Ishikawa (cell line): ENCODE measurements around the gene DGKK.

Experiments used
- CEBPB ChIP-seq: IDR thresholded peaks from 2 replicates; pipeline ENCODE4 v1.6.1; 2012
- CREB1 ChIP-seq: IDR thresholded peaks from 2 replicates; pipeline ENCODE4 v1.6.1; 2012; ENCODE audit warnings: low read depth
- EGR1 ChIP-seq: IDR thresholded peaks from 2 replicates; pipeline ENCODE4 v1.6.1; 2012
- EP300 ChIP-seq: IDR thresholded peaks from 2 replicates; pipeline ENCODE4 v1.6.1; 2012; ENCODE audit warnings: borderline replicate concordance
- FOXM1 ChIP-seq: IDR thresholded peaks from 2 replicates; pipeline ENCODE4 v1.6.1; 2012; ENCODE audit warnings: low read depth, borderline replicate concordance
- NFIC ChIP-seq: IDR thresholded peaks from 2 replicates; pipeline ENCODE4 v1.6.1; 2012
- RAD21 ChIP-seq: IDR thresholded peaks from 2 replicates; pipeline ENCODE4 v1.6.1; 2012; ENCODE audit warnings: low read depth
- TAF1 ChIP-seq: IDR thresholded peaks from 2 replicates; pipeline ENCODE4 v1.6.1; 2012; ENCODE audit warnings: low read depth, mild to moderate bottlenecking
- TCF12 ChIP-seq: IDR thresholded peaks from 2 replicates; pipeline ENCODE4 v1.6.1; 2012; ENCODE audit warnings: low read depth
- TEAD4 ChIP-seq: IDR thresholded peaks from 2 replicates; pipeline ENCODE4 v1.6.1; 2012
- USF1 ChIP-seq: IDR thresholded peaks from 2 replicates; pipeline ENCODE4 v1.6.1; 2012
- YY1 ChIP-seq: IDR thresholded peaks from 2 replicates; pipeline ENCODE4 v1.6.1; 2012; ENCODE audit warnings: low read depth
- ZBTB7A ChIP-seq: IDR thresholded peaks from 2 replicates; pipeline ENCODE4 v1.6.1; 2012; ENCODE audit warnings: low read depth
- TF ChIP-seq, protein P1 (sequence below): IDR thresholded peaks from 2 replicates; pipeline ENCODE4 v1.6.1; 2012; ENCODE audit warnings: low read depth, mild to moderate bottlenecking
- TF ChIP-seq, protein P2 (sequence below): IDR thresholded peaks from 2 replicates; pipeline ENCODE4 v1.6.1; 2012

The DGKK gene

DNA sequence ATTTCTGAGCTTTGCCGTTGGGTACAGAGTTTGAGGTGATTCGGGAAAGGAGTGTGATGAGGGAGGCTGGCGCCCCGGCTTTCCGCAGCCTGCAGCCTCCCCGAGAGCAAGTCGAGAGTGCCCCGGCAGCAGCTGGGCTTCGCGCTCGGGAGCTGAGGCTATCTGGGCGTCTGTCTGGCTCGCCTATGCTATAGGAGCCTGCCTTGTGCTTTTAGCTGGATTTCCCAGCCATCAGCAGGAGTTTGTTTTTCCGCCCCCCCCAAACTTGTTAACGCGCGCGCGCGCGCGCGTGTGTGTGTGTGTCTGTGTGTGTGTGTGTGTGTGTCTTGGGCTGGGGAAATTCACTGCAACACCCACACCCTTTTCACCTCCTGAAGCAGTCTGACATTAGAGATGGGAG, 765 bp upstream of the DGKK start:
- TF ChIP-seq TAF1 (no peak), YY1 (no peak), TEAD4 (no peak), NFIC (no peak), FOXM1 (no peak), USF1 (no peak), EGR1 (no peak), CREB1 (no peak), ZBTB7A (no peak), EP300 (no peak), RAD21 (no peak), TCF12 (no peak), CEBPB (no peak)
- TF ChIP-seq, protein P1, sequence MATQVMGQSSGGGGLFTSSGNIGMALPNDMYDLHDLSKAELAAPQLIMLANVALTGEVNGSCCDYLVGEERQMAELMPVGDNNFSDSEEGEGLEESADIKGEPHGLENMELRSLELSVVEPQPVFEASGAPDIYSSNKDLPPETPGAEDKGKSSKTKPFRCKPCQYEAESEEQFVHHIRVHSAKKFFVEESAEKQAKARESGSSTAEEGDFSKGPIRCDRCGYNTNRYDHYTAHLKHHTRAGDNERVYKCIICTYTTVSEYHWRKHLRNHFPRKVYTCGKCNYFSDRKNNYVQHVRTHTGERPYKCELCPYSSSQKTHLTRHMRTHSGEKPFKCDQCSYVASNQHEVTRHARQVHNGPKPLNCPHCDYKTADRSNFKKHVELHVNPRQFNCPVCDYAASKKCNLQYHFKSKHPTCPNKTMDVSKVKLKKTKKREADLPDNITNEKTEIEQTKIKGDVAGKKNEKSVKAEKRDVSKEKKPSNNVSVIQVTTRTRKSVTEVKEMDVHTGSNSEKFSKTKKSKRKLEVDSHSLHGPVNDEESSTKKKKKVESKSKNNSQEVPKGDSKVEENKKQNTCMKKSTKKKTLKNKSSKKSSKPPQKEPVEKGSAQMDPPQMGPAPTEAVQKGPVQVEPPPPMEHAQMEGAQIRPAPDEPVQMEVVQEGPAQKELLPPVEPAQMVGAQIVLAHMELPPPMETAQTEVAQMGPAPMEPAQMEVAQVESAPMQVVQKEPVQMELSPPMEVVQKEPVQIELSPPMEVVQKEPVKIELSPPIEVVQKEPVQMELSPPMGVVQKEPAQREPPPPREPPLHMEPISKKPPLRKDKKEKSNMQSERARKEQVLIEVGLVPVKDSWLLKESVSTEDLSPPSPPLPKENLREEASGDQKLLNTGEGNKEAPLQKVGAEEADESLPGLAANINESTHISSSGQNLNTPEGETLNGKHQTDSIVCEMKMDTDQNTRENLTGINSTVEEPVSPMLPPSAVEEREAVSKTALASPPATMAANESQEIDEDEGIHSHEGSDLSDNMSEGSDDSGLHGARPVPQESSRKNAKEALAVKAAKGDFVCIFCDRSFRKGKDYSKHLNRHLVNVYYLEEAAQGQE = no peak
- TF ChIP-seq, protein P2, sequence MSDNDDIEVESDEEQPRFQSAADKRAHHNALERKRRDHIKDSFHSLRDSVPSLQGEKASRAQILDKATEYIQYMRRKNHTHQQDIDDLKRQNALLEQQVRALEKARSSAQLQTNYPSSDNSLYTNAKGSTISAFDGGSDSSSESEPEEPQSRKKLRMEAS = no peak

DNA sequence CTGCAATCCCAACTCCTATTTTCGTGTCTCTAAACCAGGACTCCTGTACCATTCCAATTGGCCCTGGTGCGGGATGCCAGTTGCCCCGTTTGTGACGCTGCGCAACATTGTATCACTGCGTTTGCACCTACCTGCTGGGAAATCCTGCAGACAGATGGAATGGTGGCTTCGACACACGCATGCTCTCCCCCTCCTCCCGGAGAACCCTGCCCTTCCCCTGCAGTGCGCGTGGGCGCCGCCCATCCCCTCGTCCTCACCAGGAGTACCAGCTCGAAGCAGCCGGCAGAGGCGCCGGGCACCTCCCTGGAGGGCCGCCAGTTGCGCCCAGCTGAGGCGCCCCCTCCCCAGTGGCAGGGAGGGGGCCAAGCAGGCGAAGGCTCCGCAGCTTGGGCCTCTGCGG, 1.4 kb downstream of the DGKK start:
- TF ChIP-seq CREB1 = no peak

DNA sequence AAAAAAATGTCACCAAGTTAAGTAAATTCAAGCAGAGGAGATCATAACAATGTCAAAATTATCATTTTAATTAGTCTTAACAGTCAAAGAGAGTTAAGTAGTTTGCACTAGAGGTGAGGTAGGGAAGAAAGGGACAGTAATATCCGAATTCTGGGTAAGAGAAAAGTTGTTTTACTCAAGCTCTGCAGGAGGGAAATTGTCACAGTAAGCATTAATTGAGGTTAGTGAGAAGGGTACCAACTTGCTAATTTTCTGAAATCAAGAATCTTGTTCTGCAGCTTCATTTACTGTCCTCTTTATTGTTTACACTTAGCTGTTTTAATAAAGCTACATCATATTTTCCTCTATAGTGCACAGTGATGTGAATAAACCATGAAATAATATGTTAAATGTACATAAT, 11.0 kb downstream of the DGKK start:
- no peak for TF ChIP-seq TCF12
- TF ChIP-seq FOXM1 = no peak
- TF ChIP-seq ZBTB7A = no peak
- no peak for TF ChIP-seq USF1

DNA sequence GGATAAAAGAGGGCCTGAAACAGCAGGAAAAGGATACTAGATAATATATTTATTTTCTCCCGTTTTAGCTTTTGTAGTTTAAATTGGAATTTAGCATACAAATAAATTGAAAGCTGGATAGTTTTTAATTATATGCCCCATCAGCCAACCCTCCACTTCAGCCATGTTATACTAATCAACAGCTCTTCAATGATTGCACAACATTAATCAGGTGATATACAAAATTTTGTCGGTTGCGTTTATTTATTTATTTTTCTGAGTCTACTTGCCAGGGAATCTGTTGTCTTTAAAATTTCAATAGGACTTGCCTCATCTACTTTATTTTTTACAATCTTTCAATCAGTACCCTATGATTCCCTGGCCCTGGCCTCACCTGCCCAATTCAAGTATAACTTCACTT, 12.1 kb downstream of the DGKK start:
- TF ChIP-seq TAF1 (no peak), EP300 (no peak), YY1 (no peak), CEBPB (no peak), ZBTB7A (no peak)
- TF ChIP-seq, protein P1 = no peak

- TF ChIP-seq CEBPB (no peak), EGR1 (no peak), TAF1 (no peak), TEAD4 (no peak), TCF12 (no peak), YY1 (no peak), NFIC (no peak), CREB1 (no peak), RAD21 (no peak), ZBTB7A (no peak), EP300 (no peak), USF1 (no peak), FOXM1 (no peak)
- TF ChIP-seq, protein P1 = no peak
- TF ChIP-seq, protein P2 = no peak
Observed at GRCh38 chrX:50456712-50457484, 13.7 kb downstream of the DGKK start.
